ENCODE results near the gene DPPA4. TPM values are rescaled to one million over a fixed set of nuclear protein-coding genes. Genes with fewer than 3 reads are reported as not detected.

DPPA4 gene, protein sequence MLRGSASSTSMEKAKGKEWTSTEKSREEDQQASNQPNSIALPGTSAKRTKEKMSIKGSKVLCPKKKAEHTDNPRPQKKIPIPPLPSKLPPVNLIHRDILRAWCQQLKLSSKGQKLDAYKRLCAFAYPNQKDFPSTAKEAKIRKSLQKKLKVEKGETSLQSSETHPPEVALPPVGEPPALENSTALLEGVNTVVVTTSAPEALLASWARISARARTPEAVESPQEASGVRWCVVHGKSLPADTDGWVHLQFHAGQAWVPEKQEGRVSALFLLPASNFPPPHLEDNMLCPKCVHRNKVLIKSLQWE
- total RNA-seq: not detected in 2 replicates

DNA sequence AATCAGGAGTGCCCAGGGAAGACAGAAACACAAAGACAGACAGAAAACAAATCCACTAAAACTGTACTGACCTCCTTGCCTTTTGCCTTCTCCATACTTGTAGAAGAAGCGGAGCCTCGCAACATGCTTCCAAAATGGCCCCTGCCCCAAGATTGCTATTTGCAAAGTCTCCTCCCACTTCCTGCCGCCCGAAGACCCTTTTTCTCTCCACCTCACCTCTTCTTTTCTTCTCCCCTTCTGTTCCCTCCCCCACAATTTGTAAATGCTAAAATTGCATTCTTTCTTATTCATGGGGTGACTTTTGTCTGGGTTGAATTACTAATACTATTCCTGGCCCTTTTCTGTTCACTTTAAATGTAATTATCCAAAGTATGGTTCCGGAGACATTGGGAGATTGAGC, at the start of gene DPPA4:
Gene DPPA4, minus strand, starts transcription at position 154 of the 400 bp plus-strand sequence. Its CDS starts 29 bp downstream, at position 125.

DNA sequence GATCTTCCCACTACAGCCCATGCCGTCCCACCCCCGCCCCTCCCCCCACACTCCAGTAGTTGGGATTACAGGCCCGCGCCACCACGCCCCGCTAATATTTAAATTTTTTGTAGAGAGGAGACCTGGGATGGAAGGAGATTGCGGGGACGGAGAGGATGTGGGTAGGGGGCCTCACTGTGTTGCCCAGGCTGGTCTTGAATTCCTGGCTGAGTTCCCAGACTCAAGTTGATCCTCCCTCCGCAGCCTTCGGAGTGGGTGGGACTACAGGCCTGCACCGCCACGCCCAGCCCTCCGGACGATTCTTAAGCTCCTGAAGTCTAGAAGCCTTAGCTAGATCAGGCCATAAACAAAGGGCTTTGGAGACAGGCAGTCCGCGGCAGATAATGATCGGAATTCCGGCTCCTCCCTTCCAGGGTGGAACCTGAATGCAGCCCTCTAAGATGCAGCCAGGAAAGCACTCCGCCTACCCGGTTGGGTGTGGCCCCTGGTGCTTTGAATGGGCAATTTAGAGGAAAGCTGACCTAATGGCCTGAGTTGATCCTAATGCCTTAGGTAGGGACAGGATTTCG, 21.1 kb downstream of the DPPA4 start, which contains the start of gene DPPA2:
Gene DPPA2, minus strand, starts transcription at position 356 of the 569 bp plus-strand sequence. CDS start 1,975 bp downstream, outside the sequence.

Small RNAs within 50 kb of the gene (small RNA-seq; reads per million reads assigned to genes)
- not detected for gene AC124945.1
- not detected for gene RF00017

Other genes starting within 250 kb of the DPPA4 start
- not detected in 2 replicates for gene MORC1, start 219.4 kb downstream of the DPPA4 start, total RNA-seq
- not detected in 2 replicates for gene C3orf85, start 200.8 kb downstream of the DPPA4 start, total RNA-seq
- gene DPPA2, start 21.0 kb downstream of the DPPA4 start, total RNA-seq: not detected in 2 replicates